ENCODE data around the gene PIGU. TPM values are rescaled to one million over a fixed set of nuclear protein-coding genes. Genes with fewer than 3 reads are reported as not detected.
"Not testable (repeated sequence)": the region's sequence is repeated elsewhere in the genome, so short reads cannot be mapped to it uniquely, and the experiment has no call there.

Gene PIGU
- total RNA-seq, 2 donors from 2014 or later = 17.3 to 23.0 TPM

GRCh38 chr20:34530342-34530741 is 146.6 kb downstream of the PIGU start:
- no peaks in the 10 kb centered on the region for H3K27me3 Mint-ChIP-seq
- H3K4me3 Mint-ChIP-seq = no peak overlapping the region
- H3K9me3 Mint-ChIP-seq = no peaks in the 10 kb centered on the region
- no peaks in the 10 kb centered on the region for H3K4me1 Mint-ChIP-seq
- no peak for ATAC-seq (replicated peaks)
- peaks cover 76% of the 10 kb centered on the region for H3K36me3 Mint-ChIP-seq (ENCODE audit: low read depth)
- H3K27ac Mint-ChIP-seq = peak overlapping the region; percentile 77

DNA sequence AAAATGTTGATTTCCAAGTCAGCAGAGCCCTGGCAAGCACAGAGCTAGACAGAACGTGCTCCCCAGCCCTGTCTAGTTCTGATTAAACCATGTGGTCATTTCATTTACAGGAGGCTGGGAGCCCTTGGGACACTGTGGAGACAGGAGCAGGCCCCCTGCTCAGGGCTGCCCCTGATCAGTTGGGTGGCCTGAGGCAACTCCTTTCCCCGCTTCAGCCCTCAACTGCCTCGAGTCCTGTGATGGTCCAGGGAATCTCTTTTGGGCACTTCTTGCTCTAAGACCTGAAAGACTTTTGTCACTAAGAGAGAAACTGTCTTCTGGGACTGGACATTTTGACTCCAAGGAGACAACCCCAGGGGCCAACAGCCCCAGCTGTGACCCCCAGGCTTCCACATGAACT is 147.2 kb downstream of the PIGU start:
- ATAC-seq (replicated peaks) = no peak
- H3K36me3 Mint-ChIP-seq (ENCODE audit: low read depth) = peaks cover 77% of the 10 kb centered on the region
- no peaks in the 10 kb centered on the region for H3K9me3 Mint-ChIP-seq
- no peaks in the 10 kb centered on the region for H3K4me1 Mint-ChIP-seq
- H3K27ac Mint-ChIP-seq = no peak overlapping the region
- no peak overlapping the region for H3K4me3 Mint-ChIP-seq
- H3K27me3 Mint-ChIP-seq = no peaks in the 10 kb centered on the region

DNA sequence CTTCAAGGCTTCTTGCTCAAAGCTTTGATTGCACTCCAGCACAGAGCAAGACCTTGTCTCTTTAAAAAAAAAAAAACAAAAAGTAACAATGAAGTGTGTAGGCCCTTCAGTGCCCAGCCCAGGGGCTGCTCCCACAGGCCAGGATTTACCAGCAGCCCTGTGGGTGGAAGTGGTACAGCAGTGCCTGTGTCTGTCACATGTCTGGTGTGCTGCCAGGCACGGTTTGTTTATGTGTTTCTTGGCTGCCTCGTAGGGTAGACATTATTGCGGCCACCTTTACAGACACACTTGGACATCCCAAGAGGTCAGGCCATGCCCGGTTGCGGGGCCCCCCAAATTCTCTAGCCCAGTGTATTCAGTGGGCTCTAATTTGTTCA is 148.0 kb downstream of the PIGU start:
- no peaks in the 10 kb centered on the region for H3K9me3 Mint-ChIP-seq
- no peaks in the 10 kb centered on the region for H3K4me1 Mint-ChIP-seq
- peaks cover 75% of the 10 kb centered on the region for H3K36me3 Mint-ChIP-seq (ENCODE audit: low read depth)
- no peak overlapping the region for H3K4me3 Mint-ChIP-seq
- H3K27me3 Mint-ChIP-seq = no peaks in the 10 kb centered on the region
- no peak overlapping the region for H3K27ac Mint-ChIP-seq
- no peak for ATAC-seq (replicated peaks)

- ATAC-seq (replicated peaks) = no peak
- Mint-ChIP-seq H3K4me1 (peaks cover 8% of the 10 kb centered on the region), H3K4me3 (no peak overlapping the region), H3K27me3 (no peaks in the 10 kb centered on the region), H3K36me3 (ENCODE audit: low read depth) (peaks cover 75% of the 10 kb centered on the region), H3K9me3 (no peaks in the 10 kb centered on the region), H3K27ac (no peak overlapping the region)
Measured at GRCh38 chr20:34527016-34527415, 149.9 kb downstream of the PIGU start.

DNA sequence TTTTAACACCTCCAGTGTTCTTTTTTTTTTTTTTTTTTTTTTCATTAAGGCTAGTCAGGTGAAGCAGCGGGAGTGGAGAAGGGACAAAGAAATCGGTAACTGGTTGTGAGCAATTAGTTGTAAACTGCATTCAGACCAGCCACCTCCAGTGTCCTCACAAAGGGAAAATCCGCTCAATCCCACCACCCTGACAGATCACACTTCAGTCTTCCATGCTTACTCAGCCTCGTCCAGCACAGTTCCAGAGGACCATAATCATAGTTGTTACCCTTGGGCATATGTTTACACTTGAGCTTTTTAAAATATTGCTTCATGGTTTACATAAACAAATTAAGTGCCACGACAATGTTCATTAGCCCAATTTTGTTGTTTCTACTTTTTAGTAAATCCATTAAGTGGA is 150.4 kb downstream of the PIGU start:
- Mint-ChIP-seq H3K27me3 (no peaks in the 10 kb centered on the region), H3K27ac (peak overlapping the region; percentile 75), H3K9me3 (no peaks in the 10 kb centered on the region), H3K4me1 (peaks cover 9% of the 10 kb centered on the region), H3K36me3 (ENCODE audit: low read depth) (peaks cover 77% of the 10 kb centered on the region), H3K4me3 (no peak overlapping the region)
- ATAC-seq (replicated peaks) = no peak

GRCh38 chr20:34525709-34526416 is 151.0 kb downstream of the PIGU start:
- ATAC-seq (replicated peaks) = no peak
- H3K27ac Mint-ChIP-seq = peak overlapping the region; percentile 75
- no peaks in the 10 kb centered on the region for H3K9me3 Mint-ChIP-seq
- H3K4me3 Mint-ChIP-seq = no peak overlapping the region
- no peaks in the 10 kb centered on the region for H3K27me3 Mint-ChIP-seq
- peaks cover 9% of the 10 kb centered on the region for H3K4me1 Mint-ChIP-seq
- peaks cover 78% of the 10 kb centered on the region for H3K36me3 Mint-ChIP-seq (ENCODE audit: low read depth)

- ATAC-seq (replicated peaks) = no peak
- H3K4me1 Mint-ChIP-seq = peaks cover 9% of the 10 kb centered on the region
- no peak overlapping the region for H3K4me3 Mint-ChIP-seq
- peaks cover 73% of the 10 kb centered on the region for H3K36me3 Mint-ChIP-seq (ENCODE audit: low read depth)
- H3K27me3 Mint-ChIP-seq = no peaks in the 10 kb centered on the region
- H3K27ac Mint-ChIP-seq = peak overlapping the region; percentile 75
- no peaks in the 10 kb centered on the region for H3K9me3 Mint-ChIP-seq
Measured at GRCh38 chr20:34525342-34525708, 151.6 kb downstream of the PIGU start.

GRCh38 chr20:34524426-34524825 is 152.5 kb downstream of the PIGU start:
- H3K4me3 Mint-ChIP-seq = no peak overlapping the region
- H3K36me3 Mint-ChIP-seq (ENCODE audit: low read depth) = peaks cover 73% of the 10 kb centered on the region
- H3K27ac Mint-ChIP-seq = no peak overlapping the region
- H3K9me3 Mint-ChIP-seq = no peaks in the 10 kb centered on the region
- H3K27me3 Mint-ChIP-seq = no peaks in the 10 kb centered on the region
- ATAC-seq (replicated peaks) = no peak
- H3K4me1 Mint-ChIP-seq = peaks cover 9% of the 10 kb centered on the region

DNA sequence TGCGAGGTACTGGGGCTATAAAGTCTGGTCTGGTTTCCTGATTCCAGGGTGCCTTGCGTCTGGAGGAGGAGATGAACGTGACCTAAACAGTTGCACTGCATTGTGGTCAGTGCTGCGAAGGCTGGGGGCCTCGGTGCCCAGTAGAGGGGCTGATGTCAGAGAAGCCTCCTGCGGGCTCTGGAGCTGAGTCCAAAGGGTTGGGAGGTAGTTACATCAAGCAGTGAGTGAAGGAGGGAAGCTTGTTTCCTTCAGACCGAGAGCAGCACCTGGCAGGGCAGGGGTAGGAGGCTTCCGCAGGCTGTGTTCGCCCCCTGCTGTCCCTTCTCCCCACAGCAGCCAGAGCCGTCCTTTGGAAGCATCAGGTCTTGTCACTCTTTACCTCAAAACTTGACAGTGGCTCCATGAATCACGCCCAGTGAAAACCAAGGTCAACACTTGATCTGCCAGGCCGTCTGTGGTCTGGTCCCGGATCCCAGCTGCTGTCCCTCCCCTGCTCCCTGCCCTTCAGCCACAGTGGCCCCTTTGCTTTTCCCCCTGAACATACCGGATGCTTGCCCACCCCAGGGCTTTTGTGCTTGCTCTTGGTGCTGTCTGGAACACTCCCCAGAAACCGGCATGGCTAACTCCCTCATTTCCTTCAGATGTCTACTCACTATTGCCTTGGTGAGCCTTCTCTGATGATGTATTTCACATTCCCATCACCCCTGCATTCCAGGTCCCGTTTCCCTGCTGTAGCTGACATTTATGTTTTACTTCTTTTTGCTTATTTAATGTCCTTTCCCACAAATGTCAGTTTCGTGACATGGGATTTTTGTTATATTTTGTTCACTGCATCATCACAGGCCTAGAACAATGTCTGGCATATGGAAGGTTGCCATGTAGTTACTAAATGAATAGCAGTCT is 153.7 kb downstream of the PIGU start:
- Mint-ChIP-seq H3K27me3 (no peaks in the 10 kb centered on the region), H3K9me3 (no peaks in the 10 kb centered on the region), H3K27ac (no peak overlapping the region), H3K4me1 (peaks cover 13% of the 10 kb centered on the region), H3K4me3 (no peak overlapping the region), H3K36me3 (ENCODE audit: low read depth) (peaks cover 67% of the 10 kb centered on the region)
- ATAC-seq (replicated peaks) = peak; percentile 72

GRCh38 chr20:34519841-34520240 is 157.1 kb downstream of the PIGU start:
- ATAC-seq (replicated peaks); H3K27me3 Mint-ChIP-seq; H3K27ac Mint-ChIP-seq; H3K9me3 Mint-ChIP-seq; H3K4me3 Mint-ChIP-seq: not testable (repeated sequence)
- Mint-ChIP-seq H3K36me3 (ENCODE audit: low read depth) (peaks cover 54% of the 10 kb centered on the region), H3K4me1 (peaks cover 22% of the 10 kb centered on the region)

DNA sequence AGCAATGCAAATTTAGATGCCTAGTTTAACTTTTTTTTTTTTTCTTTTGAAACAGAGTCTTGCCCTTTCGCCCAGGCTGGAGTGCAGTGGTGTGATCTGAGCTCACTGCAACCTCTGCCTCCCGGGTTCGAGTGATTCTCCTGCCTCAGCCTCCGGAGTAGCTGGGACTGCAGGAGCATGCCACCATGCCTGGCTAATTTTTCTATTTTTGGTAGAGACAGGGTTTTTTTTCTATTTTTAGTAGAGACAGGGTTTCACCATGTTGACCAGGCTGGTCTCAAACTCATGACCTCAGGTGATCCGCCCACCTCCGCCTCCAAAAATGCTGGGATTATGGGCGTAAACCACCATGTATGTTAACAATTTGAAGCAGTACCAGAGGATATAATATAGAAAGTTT is 158.0 kb downstream of the PIGU start:
- peaks cover 47% of the 10 kb centered on the region for H3K36me3 Mint-ChIP-seq (ENCODE audit: low read depth)
- H3K4me3 Mint-ChIP-seq = peak overlapping the region; percentile 99
- not testable (repeated sequence) for H3K27me3 Mint-ChIP-seq; ATAC-seq (replicated peaks); H3K9me3 Mint-ChIP-seq
- peaks cover 30% of the 10 kb centered on the region for H3K4me1 Mint-ChIP-seq
- H3K27ac Mint-ChIP-seq = peak overlapping the region; percentile 36

DNA sequence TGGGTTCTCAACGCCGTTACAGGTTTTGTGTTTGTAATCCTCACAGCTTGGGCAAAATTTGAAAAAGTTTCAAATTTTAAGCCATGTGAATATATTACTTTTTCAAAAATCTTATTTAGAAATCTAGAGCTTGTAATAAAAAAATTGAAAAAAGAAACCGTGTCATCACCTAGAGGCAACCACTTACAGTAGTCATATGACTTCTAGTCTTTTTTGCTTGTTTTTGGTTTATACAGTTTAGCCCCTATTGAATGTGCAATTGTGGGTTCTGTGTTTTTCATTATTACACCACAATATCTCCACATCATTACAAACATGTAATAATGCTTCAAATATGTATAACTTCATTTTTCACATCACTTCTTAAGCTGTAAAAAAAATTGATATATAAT is 159.8 kb downstream of the PIGU start:
- Mint-ChIP-seq H3K27me3 (no peaks in the 10 kb centered on the region), H3K36me3 (ENCODE audit: low read depth) (peaks cover 47% of the 10 kb centered on the region), H3K27ac (peak overlapping the region; percentile 97), H3K4me3 (peak overlapping the region; percentile 99), H3K4me1 (peaks cover 35% of the 10 kb centered on the region), H3K9me3 (no peaks in the 10 kb centered on the region)
- peak; percentile 28 for ATAC-seq (replicated peaks)

- H3K36me3 Mint-ChIP-seq (ENCODE audit: low read depth) = peaks cover 40% of the 10 kb centered on the region
- peak within 1 kb of the TSS; percentile 97 for H3K27ac Mint-ChIP-seq
- ATAC-seq (replicated peaks) = peak; percentile 85
- peaks cover 33% of the 10 kb centered on the region for H3K4me1 Mint-ChIP-seq
- no peaks in the 10 kb centered on the region for H3K27me3 Mint-ChIP-seq
- peak within 1 kb of the TSS; percentile 99 for H3K4me3 Mint-ChIP-seq
- H3K9me3 Mint-ChIP-seq = no peaks in the 10 kb centered on the region
Measured at GRCh38 chr20:34516247-34517113, 160.4 kb downstream of the PIGU start, which contains the start of gene DYNLRB1. DYNLRB1 (plus strand) TSS chr20:34516422; CDS start chr20:34516459, 37 bp downstream.

DNA sequence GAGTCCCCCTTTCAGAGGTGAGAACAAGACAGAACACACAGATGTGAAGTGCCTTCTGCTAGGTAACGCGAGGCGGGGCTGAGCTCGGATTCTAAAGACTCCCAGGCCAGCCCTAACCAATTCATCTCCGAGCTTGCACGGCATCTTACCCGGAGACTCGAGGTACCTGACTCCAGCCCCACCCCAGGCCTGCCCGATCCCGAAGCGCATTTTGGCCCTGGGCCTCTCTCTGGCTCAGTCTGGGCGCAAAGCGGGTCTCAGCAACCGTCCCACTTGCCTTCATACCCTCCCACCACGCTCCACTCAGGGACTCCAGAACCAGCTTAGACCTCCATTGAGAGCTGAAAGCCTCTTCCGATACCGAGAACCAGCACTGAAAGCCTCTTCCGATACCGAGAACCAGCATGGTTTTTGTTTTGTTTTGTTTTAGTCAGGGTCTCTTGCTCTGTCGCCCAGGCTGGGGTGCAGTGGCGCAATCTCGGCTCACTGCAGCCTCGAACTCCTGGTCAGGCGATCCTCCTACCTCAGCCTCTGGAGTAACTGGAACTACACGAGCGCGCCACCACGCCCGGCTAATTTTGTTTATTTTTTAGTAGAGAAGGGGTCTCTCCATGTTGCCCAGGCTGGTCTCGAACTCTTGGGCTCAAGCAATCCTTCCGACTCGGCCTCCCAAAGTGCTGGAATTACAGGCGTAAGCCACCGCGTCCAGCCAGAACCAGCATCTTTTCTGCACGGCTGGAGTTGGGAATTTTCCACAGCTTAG is 161.2 kb downstream of the PIGU start:
- Mint-ChIP-seq H3K36me3 (ENCODE audit: low read depth) (peaks cover 40% of the 10 kb centered on the region), H3K4me1 (peaks cover 33% of the 10 kb centered on the region), H3K27ac (peak overlapping the region; percentile 97), H3K4me3 (peak overlapping the region; percentile 99), H3K9me3 (no peaks in the 10 kb centered on the region), H3K27me3 (no peaks in the 10 kb centered on the region)
- peak; percentile 61 for ATAC-seq (replicated peaks)

Data from activated T-helper 17 cell treated with anti-CD3 and anti-CD28 coated beads, Interleukin-2, amount 50 U/mL, for 72 hours (primary cell).